ENCODE results near the gene ANKRD40.
"Not testable (repeated sequence)": the region's sequence is repeated elsewhere in the genome, so short reads cannot be mapped to it uniquely, and the experiment has no call there.

Gene ANKRD40

DNA sequence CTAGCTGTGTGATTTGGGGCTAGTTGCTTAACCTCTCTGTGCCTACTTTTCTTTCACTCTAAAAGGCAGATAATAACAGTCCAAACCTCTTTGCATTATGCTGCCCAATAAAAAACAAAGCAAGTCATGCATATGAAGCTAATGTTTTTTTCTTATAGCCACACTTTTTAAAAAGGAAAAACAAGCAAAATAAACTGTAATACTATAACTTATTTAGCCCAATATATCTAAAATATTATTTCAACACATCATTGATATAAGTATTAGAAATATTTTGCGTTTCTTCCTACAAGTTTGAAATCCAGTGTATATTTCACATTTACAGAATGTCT lies 22.4 kb downstream of the ANKRD40 start:
- DNase-seq: no peak

DNA sequence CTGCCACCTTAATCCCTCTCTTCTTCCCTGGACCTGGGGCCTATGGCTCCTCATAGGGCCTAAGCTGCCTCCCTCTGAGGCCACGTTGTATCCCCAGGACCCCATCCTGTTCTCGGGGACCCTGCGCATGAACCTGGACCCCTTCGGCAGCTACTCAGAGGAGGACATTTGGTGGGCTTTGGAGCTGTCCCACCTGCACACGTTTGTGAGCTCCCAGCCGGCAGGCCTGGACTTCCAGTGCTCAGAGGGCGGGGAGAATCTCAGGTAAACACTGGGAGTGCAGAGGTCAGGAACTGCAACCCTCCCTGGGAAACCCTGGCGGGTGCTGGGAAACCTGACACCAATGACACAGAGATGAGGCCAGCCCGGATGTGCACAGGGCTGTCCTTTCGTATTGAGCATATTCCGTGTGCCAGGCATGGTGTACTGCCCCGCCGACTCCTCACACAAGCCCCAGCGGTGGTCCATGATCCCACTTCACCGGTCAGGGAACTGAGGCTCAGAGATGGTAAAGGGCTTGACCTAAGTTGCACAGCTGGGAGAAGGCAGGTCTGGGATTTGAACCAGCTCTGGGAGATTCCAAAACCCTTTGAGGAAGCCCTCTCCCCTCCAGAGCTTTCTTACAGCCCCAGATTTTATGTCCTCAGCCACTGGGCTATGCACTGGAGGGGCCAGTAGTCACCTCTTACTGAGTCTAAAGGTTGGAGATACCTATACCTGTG lies 22.9 kb downstream of the ANKRD40 start:
- DNase-seq: no peak

DNA sequence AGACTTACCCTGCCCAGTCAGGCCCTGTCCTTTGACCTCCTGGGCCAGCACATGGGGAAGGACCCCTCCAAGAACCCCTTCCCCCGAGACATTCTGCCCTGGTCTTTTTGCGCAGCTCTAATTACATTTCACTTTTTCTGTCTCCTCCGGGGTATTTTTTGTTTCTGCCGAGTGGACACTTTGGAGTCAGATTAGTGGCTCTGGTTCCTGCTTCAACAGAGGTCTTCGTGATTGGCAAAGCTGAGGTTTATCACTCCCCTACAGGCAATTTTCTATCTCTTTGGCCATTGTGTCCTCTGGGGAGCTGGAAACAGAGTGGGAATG lies 23.5 kb downstream of the ANKRD40 start:
- DNase-seq: no peak

GRCh38 chr17:50683434-50684287 lies 24.1 kb downstream of the ANKRD40 start:
- no peak for DNase-seq

DNA sequence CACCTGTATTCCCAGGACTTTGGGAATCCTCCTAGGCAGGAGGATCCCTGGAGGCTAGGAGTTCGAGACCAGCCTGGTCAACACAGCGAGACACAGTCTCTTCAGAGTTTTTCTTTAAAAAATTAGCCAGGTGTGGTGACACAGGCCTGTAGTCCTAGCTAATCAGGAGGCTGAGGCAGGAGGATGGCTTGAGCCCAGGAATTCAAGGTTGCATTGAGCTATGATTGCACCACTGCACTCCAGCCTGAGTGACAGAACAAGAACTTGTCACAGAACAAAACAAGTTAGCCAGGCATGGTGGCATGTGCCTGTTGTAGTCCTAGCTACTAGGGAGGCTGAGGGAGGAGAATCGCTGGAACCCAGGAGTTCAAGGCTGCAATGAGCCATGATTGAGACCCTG lies 24.8 kb downstream of the ANKRD40 start:
- DNase-seq: no peak

DNA sequence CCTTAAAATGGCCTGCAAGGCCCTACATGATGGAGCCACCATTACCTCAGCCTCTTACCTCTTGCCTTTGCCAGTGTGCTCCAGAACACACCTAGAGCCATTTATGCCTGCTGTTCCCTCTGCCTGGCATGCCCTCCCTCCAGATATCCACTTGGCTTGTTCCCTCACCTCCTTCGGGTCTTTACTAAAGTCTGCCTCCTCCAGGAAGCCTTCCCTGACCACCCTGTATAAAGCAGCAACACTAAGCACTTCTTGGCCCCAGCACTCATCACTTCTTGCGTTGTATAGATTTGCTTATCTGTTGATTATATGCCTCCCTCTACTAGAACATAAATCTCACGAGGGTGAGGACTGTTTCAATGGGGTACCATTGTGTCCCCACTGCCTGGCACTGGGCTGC lies 25.3 kb downstream of the ANKRD40 start:
- no peak for DNase-seq

- peak; percentile 87 for DNase-seq
Measured at GRCh38 chr17:50681263-50682200, 26.2 kb downstream of the ANKRD40 start.

DNA sequence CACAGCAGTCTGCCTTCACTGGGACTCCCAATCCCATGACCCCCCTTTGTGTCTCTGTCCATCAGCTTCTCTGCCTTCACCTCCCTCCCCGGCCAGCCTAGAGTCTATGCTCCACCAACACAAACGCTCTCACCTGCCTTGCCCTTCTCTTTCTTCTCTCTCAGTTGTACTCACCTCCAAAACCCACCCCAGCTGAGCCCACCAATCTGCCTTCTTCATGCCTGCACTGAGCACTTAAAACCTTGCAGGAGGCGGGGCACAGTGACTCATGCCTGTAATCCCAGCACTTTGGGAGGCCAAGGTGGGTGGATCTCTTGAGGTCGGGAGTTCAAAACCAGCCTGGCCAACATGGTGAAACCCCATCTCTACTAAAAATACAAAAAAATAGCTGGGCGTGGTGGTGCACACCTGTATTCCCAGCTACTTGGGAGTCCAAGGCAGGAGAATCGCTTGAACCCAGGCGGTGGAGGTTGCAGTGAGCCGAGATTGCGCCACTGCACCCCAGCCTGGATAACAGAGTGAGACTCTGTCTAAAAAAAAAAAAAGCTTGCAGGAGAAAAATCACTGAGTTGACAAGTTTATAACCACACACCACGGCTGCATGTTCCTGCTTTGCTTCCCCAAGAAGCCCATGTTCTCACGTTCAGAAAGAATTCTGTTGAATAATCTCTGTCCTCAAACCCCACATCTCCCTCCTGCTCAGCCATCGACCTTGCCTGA lies 27.0 kb downstream of the ANKRD40 start:
- DNase-seq: not testable (repeated sequence)

DNA sequence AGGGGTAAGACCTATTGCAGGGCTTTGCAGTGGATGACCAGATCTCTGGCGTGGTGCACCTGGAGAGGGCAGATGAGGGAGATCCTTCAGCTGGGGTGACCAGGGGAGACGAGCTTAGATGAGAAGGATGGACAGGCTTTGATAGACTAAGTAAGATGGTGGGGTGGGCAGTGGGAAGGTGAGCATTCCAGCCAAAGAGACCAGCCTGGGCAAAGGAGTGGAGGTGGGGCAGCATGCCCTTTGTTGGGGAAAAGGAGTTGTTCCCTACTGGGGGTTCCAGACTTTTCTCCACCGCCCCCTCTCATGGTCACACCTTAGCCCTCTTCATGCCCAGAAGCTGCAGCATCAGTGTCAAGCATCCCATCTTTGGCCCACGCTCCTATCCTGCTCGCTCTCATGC lies 27.6 kb downstream of the ANKRD40 start:
- no peak for DNase-seq

DNA sequence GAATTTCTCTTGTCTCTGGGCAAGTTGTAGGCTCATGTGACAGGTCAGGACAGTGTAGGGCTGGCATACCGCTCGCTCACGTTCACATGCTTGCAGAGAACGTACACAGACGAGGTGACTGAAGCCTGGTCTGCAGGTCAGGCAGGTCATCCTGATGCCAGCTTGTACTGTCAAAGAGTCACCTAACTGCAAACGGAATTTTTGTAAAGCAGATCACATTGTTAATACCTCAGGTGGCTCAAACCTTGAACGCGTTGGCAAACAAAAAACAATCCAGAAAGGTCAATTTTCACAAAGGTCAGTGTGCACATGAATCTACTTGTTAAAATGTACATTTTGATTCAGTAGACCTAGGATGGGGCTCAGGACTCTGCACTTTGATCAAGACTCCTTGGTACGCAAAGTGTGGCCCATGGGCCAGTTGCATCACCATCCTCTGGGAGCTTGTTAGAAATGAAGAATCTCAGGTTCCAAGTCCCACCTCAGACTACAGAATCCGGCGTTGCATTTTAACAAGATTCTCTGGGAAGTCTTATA lies 28.6 kb downstream of the ANKRD40 start:
- DNase-seq: no peak

DNA sequence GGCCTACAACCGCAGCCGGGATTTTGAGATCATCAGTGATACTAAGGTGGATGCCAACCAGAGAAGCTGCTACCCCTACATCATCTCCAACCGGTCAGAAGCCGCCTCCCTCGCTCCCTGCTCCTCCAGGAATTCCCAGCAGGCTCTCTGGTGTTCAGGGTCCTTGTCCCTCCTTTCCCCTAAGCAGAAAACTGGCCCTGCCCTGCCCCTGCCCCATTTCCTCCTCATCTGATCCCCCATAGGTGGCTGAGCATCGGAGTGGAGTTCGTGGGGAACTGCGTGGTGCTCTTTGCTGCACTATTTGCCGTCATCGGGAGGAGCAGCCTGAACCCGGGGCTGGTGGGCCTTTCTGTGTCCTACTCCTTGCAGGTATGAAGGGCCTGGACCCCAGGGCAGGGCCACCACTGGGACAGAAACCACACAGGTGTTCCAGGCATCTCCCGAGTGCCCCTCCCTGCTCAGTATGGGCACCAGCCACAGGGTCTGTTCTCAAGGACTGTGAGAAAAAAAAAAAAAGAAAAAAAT lies 29.8 kb downstream of the ANKRD40 start:
- no peak for DNase-seq

DNA sequence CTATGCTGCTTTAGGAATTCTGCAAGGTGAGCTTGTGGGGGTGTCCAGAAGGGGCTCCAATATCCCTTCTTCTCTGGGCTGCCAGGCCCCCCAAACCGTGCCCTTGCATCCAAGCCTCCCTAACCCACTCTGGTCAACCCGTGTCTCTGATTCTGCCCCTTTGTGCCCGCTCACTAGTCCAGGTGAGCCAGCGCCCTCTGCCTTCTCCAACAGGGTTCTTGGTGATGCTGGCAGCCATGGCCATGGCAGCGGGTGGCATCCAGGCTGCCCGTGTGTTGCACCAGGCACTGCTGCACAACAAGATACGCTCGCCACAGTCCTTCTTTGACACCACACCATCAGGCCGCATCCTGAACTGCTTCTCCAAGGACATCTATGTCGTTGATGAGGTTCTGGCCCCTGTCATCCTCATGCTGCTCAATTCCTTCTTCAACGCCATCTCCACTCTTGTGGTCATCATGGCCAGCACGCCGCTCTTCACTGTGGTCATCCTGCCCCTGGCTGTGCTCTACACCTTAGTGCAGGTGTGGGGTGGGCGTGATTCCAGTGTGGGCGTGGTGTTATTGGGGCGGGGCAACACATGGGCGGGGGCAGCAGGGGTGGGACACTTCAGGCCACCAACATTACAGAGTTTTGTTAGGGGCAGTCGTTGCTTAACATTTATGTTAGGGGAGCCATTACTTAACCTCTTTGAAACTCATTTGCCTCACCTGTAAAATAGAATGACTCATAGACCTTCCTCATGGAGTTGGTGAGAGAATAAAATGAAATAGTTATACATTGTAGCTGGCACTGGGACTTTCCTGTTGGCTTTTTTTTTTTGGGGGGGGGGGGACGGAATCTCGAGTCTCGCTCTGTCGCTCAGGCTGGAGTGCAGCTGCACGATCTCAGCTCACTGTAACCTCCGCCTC lies 31.4 kb downstream of the ANKRD40 start:
- no peak for DNase-seq

DNA sequence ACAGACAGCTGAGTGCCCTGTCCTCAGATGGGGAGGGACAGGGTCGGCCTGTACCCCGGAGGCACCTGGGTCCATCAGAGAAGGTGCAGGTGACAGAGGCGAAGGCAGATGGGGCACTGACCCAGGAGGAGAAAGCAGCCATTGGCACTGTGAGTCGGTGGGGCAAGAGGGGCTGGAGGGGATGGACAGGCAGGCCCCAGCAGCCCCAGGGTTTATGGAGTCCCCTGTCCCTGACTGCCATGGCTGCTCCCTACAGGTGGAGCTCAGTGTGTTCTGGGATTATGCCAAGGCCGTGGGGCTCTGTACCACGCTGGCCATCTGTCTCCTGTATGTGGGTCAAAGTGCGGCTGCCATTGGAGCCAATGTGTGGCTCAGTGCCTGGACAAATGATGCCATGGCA lies 32.1 kb downstream of the ANKRD40 start:
- DNase-seq: no peak

DNA sequence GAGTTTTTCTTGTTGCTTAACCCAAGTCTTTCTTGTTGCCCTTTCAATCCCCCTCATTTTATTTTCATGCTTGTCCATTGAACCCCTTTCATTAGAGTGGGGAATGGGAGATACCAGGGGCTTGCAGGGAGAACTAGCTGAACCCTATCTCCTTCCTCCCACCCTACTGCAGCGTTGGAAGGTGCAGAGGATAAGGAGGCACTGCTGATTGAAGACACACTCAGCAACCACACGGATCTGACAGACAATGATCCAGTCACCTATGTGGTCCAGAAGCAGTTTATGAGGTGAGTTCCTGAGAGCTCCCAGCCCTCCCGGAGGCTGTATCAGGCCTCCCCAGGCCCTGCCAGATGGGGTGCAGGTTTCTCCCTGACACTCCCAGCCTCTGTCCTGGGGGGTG lies 32.5 kb downstream of the ANKRD40 start:
- no peak for DNase-seq

GRCh38 chr17:50672831-50673551 lies 34.7 kb downstream of the ANKRD40 start:
- DNase-seq: no peak

- DNase-seq: no peak
Measured at GRCh38 chr17:50672071-50672470, 35.6 kb downstream of the ANKRD40 start.

GRCh38 chr17:50668838-50669581 lies 38.7 kb downstream of the ANKRD40 start:
- no peak for DNase-seq

- DNase-seq: peak; percentile 74
Measured at GRCh38 chr17:50668025-50668837, 39.5 kb downstream of the ANKRD40 start.

Data from fibroblast of skin of right biceps (primary cell).